ENCODE data around the gene UGT2A3.

UGT2A3 gene

DNA sequence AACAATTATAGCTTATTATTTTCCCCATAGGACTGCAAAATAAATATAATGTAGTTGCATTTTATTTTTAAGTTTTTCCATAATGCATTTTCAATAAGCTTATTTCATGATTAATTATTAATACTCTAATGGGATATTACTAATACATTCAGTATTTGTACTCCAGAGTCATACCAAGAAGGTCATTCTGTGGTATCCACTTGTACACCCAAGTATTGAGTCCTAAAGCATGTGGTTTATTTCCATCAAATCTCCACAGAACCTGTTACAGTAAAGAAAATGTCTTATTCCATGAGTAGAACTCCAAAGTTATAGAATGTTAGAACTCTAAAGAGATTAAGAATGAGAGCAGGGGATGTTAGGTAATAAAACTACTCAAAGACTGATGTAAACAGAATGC is 30.6 kb downstream of the UGT2A3 start:
- no peak for DNase-seq (ENCODE audit: low spot score)
- H3K27ac ChIP-seq: no peak overlapping the region
- POLR2A ChIA-PET (ENCODE audit: low non-redundant PET): no interaction called here
- CTCF ChIA-PET: interaction anchor here (0.5 kb wide), 1 partner anchor 960 kb away, joined by 3 read pairs; no protein-coding TSS in a partner anchor
- TF ChIP-seq, protein P1, sequence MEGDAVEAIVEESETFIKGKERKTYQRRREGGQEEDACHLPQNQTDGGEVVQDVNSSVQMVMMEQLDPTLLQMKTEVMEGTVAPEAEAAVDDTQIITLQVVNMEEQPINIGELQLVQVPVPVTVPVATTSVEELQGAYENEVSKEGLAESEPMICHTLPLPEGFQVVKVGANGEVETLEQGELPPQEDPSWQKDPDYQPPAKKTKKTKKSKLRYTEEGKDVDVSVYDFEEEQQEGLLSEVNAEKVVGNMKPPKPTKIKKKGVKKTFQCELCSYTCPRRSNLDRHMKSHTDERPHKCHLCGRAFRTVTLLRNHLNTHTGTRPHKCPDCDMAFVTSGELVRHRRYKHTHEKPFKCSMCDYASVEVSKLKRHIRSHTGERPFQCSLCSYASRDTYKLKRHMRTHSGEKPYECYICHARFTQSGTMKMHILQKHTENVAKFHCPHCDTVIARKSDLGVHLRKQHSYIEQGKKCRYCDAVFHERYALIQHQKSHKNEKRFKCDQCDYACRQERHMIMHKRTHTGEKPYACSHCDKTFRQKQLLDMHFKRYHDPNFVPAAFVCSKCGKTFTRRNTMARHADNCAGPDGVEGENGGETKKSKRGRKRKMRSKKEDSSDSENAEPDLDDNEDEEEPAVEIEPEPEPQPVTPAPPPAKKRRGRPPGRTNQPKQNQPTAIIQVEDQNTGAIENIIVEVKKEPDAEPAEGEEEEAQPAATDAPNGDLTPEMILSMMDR (conservative IDR thresholded peaks at IDR 0.05; ENCODE audit: low read depth): no peak

DNA sequence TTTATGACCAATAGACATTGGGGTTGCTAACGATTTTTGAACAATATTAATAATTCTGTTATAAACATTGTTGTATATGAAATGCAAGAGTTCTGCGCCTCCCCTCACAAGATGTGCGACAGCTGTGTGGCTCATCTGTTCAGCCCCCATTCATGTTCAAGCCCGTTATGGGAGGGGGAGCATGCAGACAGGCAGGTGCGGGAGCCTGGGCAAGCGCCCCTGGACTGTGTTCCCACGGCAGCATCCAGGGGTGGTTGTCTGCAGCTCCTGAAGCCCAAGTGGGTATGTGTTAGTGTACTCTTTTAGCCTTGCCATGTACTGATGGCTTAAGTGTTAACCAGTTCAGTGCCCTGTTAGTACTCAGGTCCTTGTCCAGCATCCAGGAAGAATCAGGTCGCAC is 34.6 kb downstream of the UGT2A3 start:
- TF ChIP-seq, protein P1 (conservative IDR thresholded peaks at IDR 0.05; ENCODE audit: low read depth): no peak

DNA sequence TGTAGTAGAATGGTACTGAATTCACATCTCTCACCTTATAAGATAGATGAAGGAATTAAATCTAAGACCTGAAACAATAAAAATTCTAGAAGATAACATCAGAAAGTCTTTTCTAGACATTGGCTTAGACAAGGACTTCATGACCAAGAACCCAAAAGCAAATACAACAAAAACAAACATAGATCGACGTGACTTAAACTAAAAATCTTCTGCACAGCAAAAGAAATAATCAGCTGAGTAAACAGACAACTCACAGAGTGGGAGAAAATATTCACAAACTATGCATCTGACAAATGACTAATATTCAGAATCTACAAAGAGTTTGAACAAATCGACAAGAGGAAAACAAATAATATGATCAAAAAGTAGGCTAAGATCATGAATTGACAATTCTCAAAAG is 38.8 kb downstream of the UGT2A3 start:
- no peak for DNase-seq (ENCODE audit: low spot score)
- ChIA-PET POLR2A (ENCODE audit: low non-redundant PET) (no interaction called here), CTCF (no interaction called here)
- H3K27ac ChIP-seq: no peak overlapping the region
- TF ChIP-seq, protein P1 (conservative IDR thresholded peaks at IDR 0.05; ENCODE audit: low read depth): no peak

More for the DNA sequence above, 34.6 kb downstream of the UGT2A3 start:
- ChIA-PET POLR2A (ENCODE audit: low non-redundant PET) (no interaction called here), CTCF (no interaction called here)
- DNase-seq (ENCODE audit: low spot score): no peak
- H3K27ac ChIP-seq: no peak overlapping the region

DNA sequence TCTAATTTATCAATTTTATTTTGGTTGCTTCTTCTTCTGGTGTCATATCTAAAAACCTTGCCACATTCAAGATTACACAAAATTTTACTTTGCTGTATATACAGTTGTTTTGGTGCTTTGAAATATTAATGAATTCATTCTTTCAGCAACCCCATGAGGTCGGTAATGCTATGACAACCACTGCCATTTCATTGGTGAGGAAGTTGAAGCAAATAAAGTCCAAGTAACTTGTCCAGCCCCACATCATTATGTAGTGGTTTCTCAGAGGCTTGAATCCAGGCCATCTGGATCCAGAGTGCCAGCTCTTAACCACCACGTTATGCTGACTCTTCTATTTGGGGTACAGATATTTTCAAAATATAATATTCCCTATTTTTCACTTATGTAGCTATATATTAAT is 42.2 kb downstream of the UGT2A3 start:
- DNase-seq (ENCODE audit: low spot score): no peak
- POLR2A ChIA-PET (ENCODE audit: low non-redundant PET): no interaction called here
- TF ChIP-seq, protein P1 (conservative IDR thresholded peaks at IDR 0.05; ENCODE audit: low read depth): no peak
- CTCF ChIA-PET: no interaction called here
- no peak overlapping the region for H3K27ac ChIP-seq

DNA sequence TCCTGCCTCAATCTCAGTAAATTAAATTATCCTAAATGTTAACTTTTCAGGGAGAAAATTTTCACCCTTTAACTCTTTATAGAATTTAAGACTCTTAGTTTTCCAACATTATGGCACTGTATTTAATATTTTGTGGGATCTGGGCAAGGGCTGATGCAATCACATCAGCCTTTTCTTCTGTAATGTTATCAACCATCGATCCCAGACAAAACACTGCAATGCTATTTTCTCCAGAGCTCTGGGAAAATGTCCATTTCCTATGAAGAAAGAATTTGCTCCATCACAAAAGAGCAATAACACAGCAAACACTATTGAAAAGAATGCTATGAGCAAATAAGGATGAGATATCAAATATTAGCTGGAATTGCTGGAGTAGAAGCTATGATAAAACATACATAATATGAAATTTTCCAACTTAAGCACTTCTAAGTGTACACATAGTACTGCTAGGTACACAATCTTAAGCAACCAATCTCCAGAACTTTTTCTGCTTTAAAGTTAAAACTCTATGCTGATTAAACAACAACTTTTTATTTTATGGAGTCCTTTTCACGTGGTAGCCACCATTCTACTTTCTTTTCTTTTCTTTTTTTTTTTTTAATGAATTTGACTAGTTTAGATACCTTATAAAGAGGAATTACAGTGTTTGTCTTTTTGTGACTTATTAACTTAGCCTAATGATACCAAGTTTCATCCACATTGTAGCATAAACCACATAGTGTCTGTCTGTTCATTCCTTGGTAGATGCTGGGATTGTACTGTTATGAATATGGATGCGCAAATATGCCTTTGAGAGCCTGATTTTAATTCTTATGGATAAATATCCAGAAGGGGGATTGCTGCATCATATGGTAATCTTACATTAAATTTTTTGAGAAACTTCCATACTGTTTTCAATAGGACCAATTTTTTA is 43.6 kb downstream of the UGT2A3 start:
- ChIA-PET POLR2A (ENCODE audit: low non-redundant PET) (no interaction called here), CTCF (interaction anchor here (0.6 kb wide), 1 partner anchor 228 kb away, joined by 6 read pairs; no protein-coding TSS in a partner anchor)
- no peak overlapping the region for H3K27ac ChIP-seq
- no peak for DNase-seq (ENCODE audit: low spot score)
- TF ChIP-seq, protein P1 (conservative IDR thresholded peaks at IDR 0.05; ENCODE audit: low read depth): no peak

DNA sequence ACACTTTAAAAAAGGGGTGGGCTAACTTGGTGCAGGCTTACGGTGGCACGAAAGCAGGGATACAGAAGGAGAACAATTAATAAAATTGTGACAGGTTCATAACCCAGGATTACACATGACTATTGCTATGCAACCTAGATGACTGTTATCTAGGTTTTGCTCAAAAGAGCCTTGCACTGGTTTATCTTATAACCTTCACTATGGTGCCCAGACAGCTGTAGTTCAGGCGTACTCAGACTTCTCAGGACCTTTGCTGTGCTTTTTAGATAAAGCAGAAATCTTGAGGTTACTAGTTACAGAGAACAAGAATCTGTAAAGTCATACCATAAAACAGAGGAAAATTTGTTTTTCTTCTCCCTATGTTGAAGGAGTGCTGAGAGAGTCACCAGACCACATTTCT is 44.4 kb downstream of the UGT2A3 start:
- no peak for DNase-seq (ENCODE audit: low spot score)
- ChIA-PET CTCF (no interaction called here), POLR2A (ENCODE audit: low non-redundant PET) (no interaction called here)
- TF ChIP-seq, protein P1 (conservative IDR thresholded peaks at IDR 0.05; ENCODE audit: low read depth): no peak
- H3K27ac ChIP-seq: no peak overlapping the region
